ENCODE measurements around the gene TNKS2. TPM values are rescaled to one million over a fixed set of nuclear protein-coding genes. Genes with fewer than 3 reads are reported as not detected.

TNKS2 gene
- total and polyA plus RNA-seq, 2 of the 13 experiments (the other 11 are each of a cell fraction or from before 2014, with no cell fraction given) = 15.2 to 19.4 TPM

GRCh38 chr10:91908337-91909116 lies 110.3 kb downstream of the TNKS2 start (continued):
- no peak for TF ChIP-seq ZNF318 (CRISPR knock-in tag; IDR thresholded peaks at IDR 0.05)
- TF ChIP-seq MBD4 (IDR thresholded peaks at IDR 0.05; ENCODE audit: borderline replicate concordance, low read length) = no peak
- TF ChIP-seq NR2C2 (CRISPR knock-in tag; IDR thresholded peaks at IDR 0.05; ENCODE audit: borderline replicate concordance) = peak; percentile 39; the same call in 1 of the 2 replicates
- no peak for TF ChIP-seq ZNF382 (CRISPR knock-in tag; IDR thresholded peaks at IDR 0.05; ENCODE audit: borderline replicate concordance)
- TF ChIP-seq SPEN (CRISPR knock-in tag; IDR thresholded peaks at IDR 0.05; ENCODE audit: low read depth) = peak; percentile 47; the same call in 1 of the 2 replicates
- TF ChIP-seq SMARCE1 (IDR thresholded peaks at IDR 0.05; ENCODE audit: borderline replicate concordance) = no peak
- peak; percentile 88 for TF ChIP-seq CHCHD3 (CRISPR knock-in tag; IDR thresholded peaks at IDR 0.05)
- no peak for TF ChIP-seq CAMTA2 (CRISPR knock-in tag; IDR thresholded peaks at IDR 0.05; ENCODE audit: borderline replicate concordance)
- peak; percentile 79 for TF ChIP-seq BRD4 (CRISPR knock-in tag; IDR thresholded peaks at IDR 0.05)
- TF ChIP-seq CENPX (CRISPR knock-in tag; IDR thresholded peaks at IDR 0.05) = no peak
- TF ChIP-seq FOXK2 (IDR thresholded peaks at IDR 0.05) = no peak
- no peak for TF ChIP-seq BRCA1 (CRISPR knock-in tag; IDR thresholded peaks at IDR 0.05)
- TF ChIP-seq SP5 (CRISPR knock-in tag; IDR thresholded peaks at IDR 0.05; ENCODE audit: borderline replicate concordance, low read depth) = 0 out of 2 replicates have a peak, but pooled peaks have one; percentile 13
- peak; percentile 28; the same call in 1 of the 2 replicates for TF ChIP-seq MIER3 (CRISPR knock-in tag; IDR thresholded peaks at IDR 0.05; ENCODE audit: borderline replicate concordance)
- no peak for TF ChIP-seq ZSCAN30 (CRISPR knock-in tag; IDR thresholded peaks at IDR 0.05)
- no peak for TF ChIP-seq ERF (CRISPR knock-in tag; IDR thresholded peaks at IDR 0.05)
- TF ChIP-seq ZNF547 (CRISPR knock-in tag; IDR thresholded peaks at IDR 0.05) = peak; percentile 89
- TF ChIP-seq KMT2B (CRISPR knock-in tag; IDR thresholded peaks at IDR 0.05) = peak; percentile 72
- no peak; the same call in 1 of the 2 replicates for TF ChIP-seq ZNF234 (CRISPR knock-in tag; conservative IDR thresholded peaks at IDR 0.05)
- no peak for TF ChIP-seq MTA3 (CRISPR knock-in tag; IDR thresholded peaks at IDR 0.05)
- peak; percentile 79; the same call in 1 of the 2 replicates for TF ChIP-seq ARHGAP35 (CRISPR knock-in tag; IDR thresholded peaks at IDR 0.05; ENCODE audit: borderline replicate concordance)
- no peak for TF ChIP-seq GPN1 (CRISPR knock-in tag; IDR thresholded peaks at IDR 0.05; ENCODE audit: borderline replicate concordance)
- peak; percentile 94 for TF ChIP-seq MAX (IDR thresholded peaks at IDR 0.05)
- TF ChIP-seq GATAD1 (CRISPR knock-in tag; IDR thresholded peaks at IDR 0.05) = peak; percentile 88
- peak; percentile 66 for TF ChIP-seq RCOR2 (CRISPR knock-in tag; IDR thresholded peaks at IDR 0.05)
